Bone marrow (tissue), 2 donors: ENCODE results near the gene TCP11X2.
"Not testable (repeated sequence)": the region's sequence is repeated elsewhere in the genome, so short reads cannot be mapped to it uniquely, and the experiment has no call there.

ENCODE experiments used
- DNase-seq, 2 donors: peaks; one replicate each; lab custom pipeline; 2025; lab: John Stamatoyannopoulos, UW

TCP11X2 gene

DNA sequence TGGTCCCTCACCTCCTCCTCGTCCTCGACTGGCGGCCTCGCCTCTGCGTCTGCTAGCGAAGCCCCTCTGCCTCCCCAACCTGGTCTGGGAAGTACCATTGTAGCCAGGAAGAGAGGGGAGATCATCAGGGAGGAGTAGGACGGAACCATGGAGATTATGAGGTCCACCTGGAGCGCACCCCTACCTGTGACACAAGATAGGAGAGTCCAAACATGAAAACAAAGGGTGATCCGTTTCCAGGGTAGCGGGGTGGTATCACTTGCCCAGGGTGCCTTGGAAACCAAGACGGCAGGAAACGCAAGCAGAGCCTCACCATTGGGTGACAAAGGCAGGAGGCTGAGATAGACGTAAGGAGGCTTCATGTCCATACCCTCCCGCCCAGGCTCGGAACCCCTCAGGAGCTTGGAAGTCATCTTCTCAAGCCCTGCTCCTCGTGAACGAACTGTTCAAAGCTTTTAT, at the start of gene TCP11X2:
Gene TCP11X2, minus strand, starts transcription at position 51 of the 459 bp plus-strand sequence.
- DNase-seq = not testable (repeated sequence)

- DNase-seq = no peak
Measured at GRCh38 chrX:102517326-102517725, 45.7 kb upstream of the TCP11X2 start.

- DNase-seq = peak in 1 of 2 donors; percentile 1
Measured at GRCh38 chrX:102515975-102516941, 44.6 kb upstream of the TCP11X2 start, which contains the start of gene TMSB15A. TMSB15A (minus strand) TSS chrX:102516739.

GRCh38 chrX:102514536-102514935, 42.9 kb upstream of the TCP11X2 start:
- no peak for DNase-seq

GRCh38 chrX:102498732-102499131, 27.1 kb upstream of the TCP11X2 start:
- DNase-seq = no peak

GRCh38 chrX:102491766-102492165, 20.2 kb upstream of the TCP11X2 start:
- no peak for DNase-seq

DNA sequence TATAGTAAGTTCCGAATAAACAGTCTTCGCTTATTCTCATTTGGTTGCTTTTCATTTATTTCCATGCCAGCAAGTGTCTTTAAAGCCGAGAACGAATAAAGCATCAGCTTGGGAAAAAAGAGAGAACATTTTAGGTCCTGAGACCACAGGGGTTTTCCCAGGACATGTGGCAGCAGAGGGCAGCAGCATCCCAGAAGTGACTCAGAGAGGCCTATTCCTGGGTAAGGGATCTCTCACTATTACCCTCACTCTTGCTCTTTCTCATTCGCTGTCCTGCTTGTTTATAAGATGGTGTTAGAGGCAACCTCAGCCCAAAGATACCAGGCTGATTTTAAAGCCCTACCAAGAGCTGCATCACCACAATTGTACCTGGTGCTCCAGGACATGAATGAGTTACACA, 7.2 kb upstream of the TCP11X2 start:
- not testable (repeated sequence) for DNase-seq

GRCh38 chrX:102470215-102470614, 1.4 kb downstream of the TCP11X2 start:
- DNase-seq = not testable (repeated sequence)

DNA sequence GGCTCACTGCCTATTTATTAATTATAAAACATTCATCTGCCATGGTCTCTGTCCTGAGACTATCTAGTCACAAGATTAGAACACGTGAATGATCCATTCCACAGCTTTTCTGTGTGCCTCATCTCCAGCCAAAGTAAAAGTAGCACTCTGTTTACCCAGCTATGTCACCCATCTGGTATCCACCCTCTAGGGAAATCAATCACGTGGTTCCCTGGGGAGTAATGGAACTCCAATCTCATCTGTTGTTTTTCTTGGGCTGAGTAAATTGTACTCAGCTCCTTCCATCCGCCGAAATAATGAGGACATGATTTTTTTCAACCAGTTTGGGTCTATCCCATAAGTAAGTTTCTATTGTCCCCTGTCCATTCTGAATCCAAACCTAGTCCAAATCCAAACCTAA, 13.0 kb downstream of the TCP11X2 start:
- DNase-seq = not testable (repeated sequence)

DNA sequence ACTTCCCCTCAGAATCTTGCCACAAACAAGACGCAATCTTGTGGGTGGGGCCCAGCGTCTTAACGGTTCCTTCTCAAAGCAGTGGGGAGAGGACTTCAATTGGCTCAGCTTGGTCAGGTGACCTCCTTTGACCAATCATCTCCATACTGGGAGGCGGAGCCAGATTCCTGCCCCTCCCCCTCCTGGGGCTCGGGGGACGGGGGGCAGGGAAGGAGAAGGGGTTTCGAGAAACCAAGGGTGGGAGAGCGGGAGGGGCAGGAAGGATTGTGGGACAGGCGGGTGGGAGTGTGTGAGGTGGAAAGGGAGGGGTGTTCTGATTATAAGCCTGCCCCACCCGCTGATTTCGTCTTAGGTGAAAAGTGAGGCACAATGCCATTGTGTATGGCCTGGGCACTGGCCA, 31.7 kb downstream of the TCP11X2 start, which contains the start of gene NXF2B:
Gene NXF2B, minus strand, starts transcription at position 101 of the 400 bp plus-strand sequence. CDS start 59,972 bp downstream, outside the sequence.
- DNase-seq = not testable (repeated sequence)

GRCh38 chrX:102414493-102414892, 57.1 kb downstream of the TCP11X2 start:
- DNase-seq = not testable (repeated sequence)
